Measurements from ENCODE around the gene MAGI2. TPM values are rescaled to one million over a fixed set of nuclear protein-coding genes. Genes with fewer than 3 reads are reported as not detected.

The MAGI2 gene
- total and polyA plus RNA-seq, 4 donors: 0.37 to 4.1 (median 1.4) TPM

GRCh38 chr7:78463039-78463438 is 990.4 kb downstream of the MAGI2 start:
- no peaks in the 10 kb centered on the region for H3K9me3 ChIP-seq (ENCODE audit: control insufficient read depth in 4 of 4, low read length in 3 of 4)
- TF ChIP-seq RAD21 (IDR thresholded peaks at IDR 0.05) (no peak), ZBTB33 (IDR thresholded peaks at IDR 0.05) (no peak), FOXA1 (IDR thresholded peaks at IDR 0.05) (no peak), TAF1 (conservative IDR thresholded peaks at IDR 0.05) (no peak), EGR1 (IDR thresholded peaks at IDR 0.05; ENCODE audit: low read depth in 2 of 2) (no peak), GABPA (IDR thresholded peaks at IDR 0.05 in 1 of 2, conservative IDR thresholded peaks at IDR 0.05 in 1 of 2) (no peak), ATF3 (IDR thresholded peaks at IDR 0.05) (no peak), NR2F2 (IDR thresholded peaks at IDR 0.05) (no peak), MAX (IDR thresholded peaks at IDR 0.05) (no peak), YY1 (IDR thresholded peaks at IDR 0.05) (no peak), HNF4A (conservative IDR thresholded peaks at IDR 0.05) (no peak), JUND (IDR thresholded peaks at IDR 0.05) (no peak), FOXA2 (IDR thresholded peaks at IDR 0.05) (no peak), SP1 (IDR thresholded peaks at IDR 0.05) (no peak), HNF4G (IDR thresholded peaks at IDR 0.05) (no peak), RXRA (IDR thresholded peaks at IDR 0.05) (no peak)
- TF ChIP-seq, protein P1, sequence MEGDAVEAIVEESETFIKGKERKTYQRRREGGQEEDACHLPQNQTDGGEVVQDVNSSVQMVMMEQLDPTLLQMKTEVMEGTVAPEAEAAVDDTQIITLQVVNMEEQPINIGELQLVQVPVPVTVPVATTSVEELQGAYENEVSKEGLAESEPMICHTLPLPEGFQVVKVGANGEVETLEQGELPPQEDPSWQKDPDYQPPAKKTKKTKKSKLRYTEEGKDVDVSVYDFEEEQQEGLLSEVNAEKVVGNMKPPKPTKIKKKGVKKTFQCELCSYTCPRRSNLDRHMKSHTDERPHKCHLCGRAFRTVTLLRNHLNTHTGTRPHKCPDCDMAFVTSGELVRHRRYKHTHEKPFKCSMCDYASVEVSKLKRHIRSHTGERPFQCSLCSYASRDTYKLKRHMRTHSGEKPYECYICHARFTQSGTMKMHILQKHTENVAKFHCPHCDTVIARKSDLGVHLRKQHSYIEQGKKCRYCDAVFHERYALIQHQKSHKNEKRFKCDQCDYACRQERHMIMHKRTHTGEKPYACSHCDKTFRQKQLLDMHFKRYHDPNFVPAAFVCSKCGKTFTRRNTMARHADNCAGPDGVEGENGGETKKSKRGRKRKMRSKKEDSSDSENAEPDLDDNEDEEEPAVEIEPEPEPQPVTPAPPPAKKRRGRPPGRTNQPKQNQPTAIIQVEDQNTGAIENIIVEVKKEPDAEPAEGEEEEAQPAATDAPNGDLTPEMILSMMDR (IDR thresholded peaks at IDR 0.05; ENCODE audit: low read depth, low read length, missing input control): no peak
- TF ChIP-seq, protein P2, sequence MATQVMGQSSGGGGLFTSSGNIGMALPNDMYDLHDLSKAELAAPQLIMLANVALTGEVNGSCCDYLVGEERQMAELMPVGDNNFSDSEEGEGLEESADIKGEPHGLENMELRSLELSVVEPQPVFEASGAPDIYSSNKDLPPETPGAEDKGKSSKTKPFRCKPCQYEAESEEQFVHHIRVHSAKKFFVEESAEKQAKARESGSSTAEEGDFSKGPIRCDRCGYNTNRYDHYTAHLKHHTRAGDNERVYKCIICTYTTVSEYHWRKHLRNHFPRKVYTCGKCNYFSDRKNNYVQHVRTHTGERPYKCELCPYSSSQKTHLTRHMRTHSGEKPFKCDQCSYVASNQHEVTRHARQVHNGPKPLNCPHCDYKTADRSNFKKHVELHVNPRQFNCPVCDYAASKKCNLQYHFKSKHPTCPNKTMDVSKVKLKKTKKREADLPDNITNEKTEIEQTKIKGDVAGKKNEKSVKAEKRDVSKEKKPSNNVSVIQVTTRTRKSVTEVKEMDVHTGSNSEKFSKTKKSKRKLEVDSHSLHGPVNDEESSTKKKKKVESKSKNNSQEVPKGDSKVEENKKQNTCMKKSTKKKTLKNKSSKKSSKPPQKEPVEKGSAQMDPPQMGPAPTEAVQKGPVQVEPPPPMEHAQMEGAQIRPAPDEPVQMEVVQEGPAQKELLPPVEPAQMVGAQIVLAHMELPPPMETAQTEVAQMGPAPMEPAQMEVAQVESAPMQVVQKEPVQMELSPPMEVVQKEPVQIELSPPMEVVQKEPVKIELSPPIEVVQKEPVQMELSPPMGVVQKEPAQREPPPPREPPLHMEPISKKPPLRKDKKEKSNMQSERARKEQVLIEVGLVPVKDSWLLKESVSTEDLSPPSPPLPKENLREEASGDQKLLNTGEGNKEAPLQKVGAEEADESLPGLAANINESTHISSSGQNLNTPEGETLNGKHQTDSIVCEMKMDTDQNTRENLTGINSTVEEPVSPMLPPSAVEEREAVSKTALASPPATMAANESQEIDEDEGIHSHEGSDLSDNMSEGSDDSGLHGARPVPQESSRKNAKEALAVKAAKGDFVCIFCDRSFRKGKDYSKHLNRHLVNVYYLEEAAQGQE (IDR thresholded peaks at IDR 0.05): no peak
- H3K4me3 ChIP-seq (ENCODE audit: low read depth in 1 of 3, low read length in 3 of 3): no peak overlapping the region
- H3K27ac ChIP-seq (ENCODE audit: low read depth in 1 of 2, low read length in 2 of 2): no peak overlapping the region
- H3K36me3 ChIP-seq (ENCODE audit: control insufficient read depth in 4 of 4, insufficient read depth in 3 of 4, low read depth in 1 of 4, low read length in 3 of 4): no peaks in the 10 kb centered on the region
- DNase-seq (ENCODE audit: low spot score): no peak
- no peak overlapping the region for H3K9ac ChIP-seq (ENCODE audit: low read depth in 1 of 2, low read length in 2 of 2)
- no peaks in the 10 kb centered on the region for H3K27me3 ChIP-seq (ENCODE audit: control insufficient read depth in 4 of 4, insufficient read depth in 4 of 4, low read length in 3 of 4)
- H3K4me1 ChIP-seq (ENCODE audit: control insufficient read depth in 4 of 4, insufficient read depth in 4 of 4, low read length in 3 of 4): no peaks in the 10 kb centered on the region
- WGBS: 88% methylated on average over 3 of the region's 3 CpGs

All from liver (tissue), 9 donors.